Skin of body (tissue), 3 donors: ENCODE data around the gene PRKRIP1. TPM values are rescaled to one million over a fixed set of nuclear protein-coding genes. Genes with fewer than 3 reads are reported as not detected.
"Not testable (repeated sequence)": the region's sequence is repeated elsewhere in the genome, so short reads cannot be mapped to it uniquely, and the experiment has no call there.

Experiments used
- DNase-seq: peaks from one replicate; lab custom pipeline; 2025; lab: John Stamatoyannopoulos, UW
- small RNA-seq: library from RNA; depleted of rRNA; stranded (forward); fragments of <200 nt; gene quantifications from one replicate; pipeline ENCODE3, GENCODE V24; 2014; ENCODE audit warnings: low replicate concordance
- total RNA-seq: library from RNA; depleted of rRNA; stranded (reverse); fragments of >200 nt; gene quantifications from one replicate; pipeline ENCODE4 v1.2.3, GENCODE V29; 2014

Gene PRKRIP1
- total RNA-seq, 1 donor from 2014 or later, result 18.0 TPM

DNA sequence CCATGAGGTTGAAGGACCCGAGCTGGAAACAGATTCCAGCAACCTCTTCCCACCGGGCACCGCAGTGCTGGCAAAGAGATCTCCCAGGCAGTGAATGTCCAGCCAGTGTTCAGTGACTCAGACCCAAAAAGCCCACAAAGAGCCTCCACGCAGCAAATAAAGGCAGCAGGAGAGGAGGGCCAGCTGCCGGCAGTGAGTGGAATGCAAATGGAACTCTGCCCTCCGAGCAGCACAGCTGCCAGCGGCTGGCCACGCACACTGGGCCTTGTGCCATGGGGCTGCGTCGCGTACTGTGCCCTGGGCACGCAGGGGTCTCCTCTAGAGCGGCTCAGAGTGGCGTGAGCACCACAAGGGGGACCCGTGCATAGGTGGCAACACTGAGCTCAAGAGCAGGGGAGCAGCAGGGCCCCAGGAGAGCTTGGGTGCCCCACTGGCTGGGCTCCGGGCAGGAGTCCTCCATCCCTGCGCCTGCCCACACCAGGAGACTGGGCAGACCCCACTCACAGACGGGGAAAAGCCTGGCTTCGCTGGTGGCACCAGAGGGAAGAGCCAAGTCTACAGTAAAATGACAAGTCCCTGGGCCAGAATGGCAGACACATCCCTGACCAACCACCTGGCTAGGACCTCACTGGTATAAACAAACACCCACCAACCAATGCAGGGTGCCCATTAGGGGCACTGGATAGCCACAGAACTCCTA lies 78.7 kb downstream of the PRKRIP1 start:
- DNase-seq, result not testable (repeated sequence)

Small RNAs within 50 kb of the gene (small RNA-seq; reads per million reads assigned to genes)
- gene AC091390.4 (not detected), gene MIR548O (not detected)

Other genes with a start within 250 kb of the PRKRIP1 start
- gene SH2B2, start 109.5 kb upstream of the PRKRIP1 start, total RNA-seq, result 2.0 TPM
- not detected for gene SPDYE6, start 39.9 kb upstream of the PRKRIP1 start, total RNA-seq
- gene ORAI2, start 37.2 kb downstream of the PRKRIP1 start, total RNA-seq, result 5.2 TPM
- 7.1 TPM for gene ALKBH4, start 68.5 kb downstream of the PRKRIP1 start, total RNA-seq
- 8.0 TPM for gene LRWD1, start 68.6 kb downstream of the PRKRIP1 start, total RNA-seq
- 12.4 TPM for gene POLR2J, start 82.6 kb downstream of the PRKRIP1 start, total RNA-seq
- 6.7 TPM for gene RASA4B, start 121.4 kb downstream of the PRKRIP1 start, total RNA-seq
- 16.2 TPM for gene UPK3BL2, start 147.3 kb downstream of the PRKRIP1 start, total RNA-seq
- not detected for gene SPDYE2, start 154.9 kb downstream of the PRKRIP1 start, total RNA-seq
- 27.6 TPM for gene POLR2J3, start 176.2 kb downstream of the PRKRIP1 start, total RNA-seq
- 26.5 TPM for gene RASA4, start 220.4 kb downstream of the PRKRIP1 start, total RNA-seq
- 37.9 TPM for gene UPK3BL1, start 246.4 kb downstream of the PRKRIP1 start, total RNA-seq